Mammary epithelial cell (primary cell): ENCODE results near the gene PCCA.

Experiments
- EZH2 ChIP-seq: IDR thresholded peaks from 2 replicates; pipeline ENCODE4 v1.6.1; 2012; ENCODE audit warnings: low read length, inconsistent platforms, borderline replicate concordance
- TF ChIP-seq, protein P1 (sequence below), 2 donors: IDR thresholded peaks in 1 of 2; conservative IDR thresholded peaks in 1 of 2; 2 replicates each; pipeline ENCODE4 v1.5.1; 2011 to 2012; ENCODE audit warnings: inconsistent platforms in 2 of 2, low read length in 2 of 2, mild to moderate bottlenecking in 2 of 2, control low read depth in 1 of 2, low read depth in 1 of 2; ENCODE audit not compliant: insufficient read depth in 1 of 2; ENCODE audit errors: extremely low read depth in 1 of 2

DNA sequence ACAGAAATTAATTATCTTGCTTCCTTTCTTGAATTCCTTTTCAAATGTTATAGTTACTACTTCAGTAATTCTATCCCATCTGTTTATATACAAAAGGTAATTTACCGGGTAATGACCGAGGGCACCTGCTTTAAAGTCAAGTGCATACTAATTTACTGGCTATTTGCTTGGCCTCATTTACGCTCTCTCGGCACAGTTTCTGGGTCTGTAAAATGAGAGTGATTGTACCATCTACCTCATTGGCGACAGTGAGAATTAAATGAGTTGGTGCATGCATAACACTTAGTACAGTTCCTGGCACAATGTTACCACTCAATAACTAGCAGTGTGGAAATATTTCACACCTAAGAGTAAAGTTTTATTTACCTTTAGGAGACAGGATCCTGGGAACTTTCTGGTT lies 388.1 kb downstream of the PCCA start:
- TF ChIP-seq, protein P1, sequence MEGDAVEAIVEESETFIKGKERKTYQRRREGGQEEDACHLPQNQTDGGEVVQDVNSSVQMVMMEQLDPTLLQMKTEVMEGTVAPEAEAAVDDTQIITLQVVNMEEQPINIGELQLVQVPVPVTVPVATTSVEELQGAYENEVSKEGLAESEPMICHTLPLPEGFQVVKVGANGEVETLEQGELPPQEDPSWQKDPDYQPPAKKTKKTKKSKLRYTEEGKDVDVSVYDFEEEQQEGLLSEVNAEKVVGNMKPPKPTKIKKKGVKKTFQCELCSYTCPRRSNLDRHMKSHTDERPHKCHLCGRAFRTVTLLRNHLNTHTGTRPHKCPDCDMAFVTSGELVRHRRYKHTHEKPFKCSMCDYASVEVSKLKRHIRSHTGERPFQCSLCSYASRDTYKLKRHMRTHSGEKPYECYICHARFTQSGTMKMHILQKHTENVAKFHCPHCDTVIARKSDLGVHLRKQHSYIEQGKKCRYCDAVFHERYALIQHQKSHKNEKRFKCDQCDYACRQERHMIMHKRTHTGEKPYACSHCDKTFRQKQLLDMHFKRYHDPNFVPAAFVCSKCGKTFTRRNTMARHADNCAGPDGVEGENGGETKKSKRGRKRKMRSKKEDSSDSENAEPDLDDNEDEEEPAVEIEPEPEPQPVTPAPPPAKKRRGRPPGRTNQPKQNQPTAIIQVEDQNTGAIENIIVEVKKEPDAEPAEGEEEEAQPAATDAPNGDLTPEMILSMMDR (conservative IDR thresholded peaks at IDR 0.05 in 1 of 2, IDR thresholded peaks at IDR 0.05 in 1 of 2; ENCODE audit: extremely low read depth in 1 of 2, insufficient read depth in 1 of 2, low read depth in 1 of 2, low read length in 2 of 2) = no peak
- no peak for TF ChIP-seq EZH2
